ENCODE results near the gene STAG3.

STAG3 gene

GRCh38 chr7:100148559-100149328 lies 29.0 kb upstream of the STAG3 start, which contains the start of gene LAMTOR4:
Gene LAMTOR4, plus strand, starts transcription at chr7:100148918. Its CDS starts 55 bp downstream, at chr7:100148973.
- H3K36me3 Mint-ChIP-seq (ENCODE audit: low read depth), result peaks cover 23% of the 10 kb centered on the region
- H3K4me1 Mint-ChIP-seq (ENCODE audit: low read depth), result peaks cover 43% of the 10 kb centered on the region
- no peaks in the 10 kb centered on the region for H3K27me3 Mint-ChIP-seq

GRCh38 chr7:100152404-100152803 lies 25.3 kb upstream of the STAG3 start:
- H3K4me1 Mint-ChIP-seq (ENCODE audit: low read depth), result peaks cover 69% of the 10 kb centered on the region
- H3K27me3 Mint-ChIP-seq, result no peaks in the 10 kb centered on the region
- H3K9me3 Mint-ChIP-seq, result no peaks in the 10 kb centered on the region
- H3K36me3 Mint-ChIP-seq (ENCODE audit: low read depth), result peaks cover 41% of the 10 kb centered on the region
- H3K4me3 Mint-ChIP-seq, result no peak overlapping the region
- peak overlapping the region; percentile 83 for H3K27ac Mint-ChIP-seq

More at GRCh38 chr7:100148559-100149328, 29.0 kb upstream of the STAG3 start, which contains the start of gene LAMTOR4:
- H3K27ac Mint-ChIP-seq, result peak within 1 kb of the TSS; percentile 96
- H3K4me3 Mint-ChIP-seq, result peak within 1 kb of the TSS; percentile 97
- H3K9me3 Mint-ChIP-seq, result no peaks in the 10 kb centered on the region

- Mint-ChIP-seq H3K4me3 (no peak overlapping the region), H3K27me3 (no peaks in the 10 kb centered on the region), H3K27ac (peak overlapping the region; percentile 29), H3K36me3 (ENCODE audit: low read depth) (peaks cover 44% of the 10 kb centered on the region), H3K9me3 (no peaks in the 10 kb centered on the region), H3K4me1 (ENCODE audit: low read depth) (peaks cover 69% of the 10 kb centered on the region)
These were observed 24.6 kb upstream of the STAG3 start for GRCh38 chr7:100152937-100153666.

GRCh38 chr7:100153708-100154535 lies 23.8 kb upstream of the STAG3 start:
- Mint-ChIP-seq H3K36me3 (ENCODE audit: low read depth) (peaks cover 44% of the 10 kb centered on the region), H3K4me1 (ENCODE audit: low read depth) (peaks cover 64% of the 10 kb centered on the region), H3K9me3 (no peaks in the 10 kb centered on the region), H3K4me3 (no peak overlapping the region), H3K27me3 (no peaks in the 10 kb centered on the region), H3K27ac (peak overlapping the region; percentile 29)

GRCh38 chr7:100154651-100155491 lies 22.8 kb upstream of the STAG3 start:
- H3K9me3 Mint-ChIP-seq, result no peaks in the 10 kb centered on the region
- no peak overlapping the region for H3K4me3 Mint-ChIP-seq
- peaks cover 65% of the 10 kb centered on the region for H3K4me1 Mint-ChIP-seq (ENCODE audit: low read depth)
- peak overlapping the region; percentile 28 for H3K27ac Mint-ChIP-seq
- peaks cover 44% of the 10 kb centered on the region for H3K36me3 Mint-ChIP-seq (ENCODE audit: low read depth)
- no peaks in the 10 kb centered on the region for H3K27me3 Mint-ChIP-seq

- Mint-ChIP-seq H3K4me1 (ENCODE audit: low read depth) (peaks cover 56% of the 10 kb centered on the region), H3K4me3 (peak overlapping the region; percentile 84), H3K9me3 (no peaks in the 10 kb centered on the region), H3K27me3 (no peaks in the 10 kb centered on the region), H3K36me3 (ENCODE audit: low read depth) (peaks cover 38% of the 10 kb centered on the region), H3K27ac (peak overlapping the region; percentile 26)
These were observed 22.0 kb upstream of the STAG3 start for GRCh38 chr7:100155553-100156317.

GRCh38 chr7:100156331-100157068 lies 21.2 kb upstream of the STAG3 start:
- H3K4me3 Mint-ChIP-seq, result peak overlapping the region; percentile 84
- H3K27ac Mint-ChIP-seq, result peak overlapping the region; percentile 73
- peaks cover 53% of the 10 kb centered on the region for H3K4me1 Mint-ChIP-seq (ENCODE audit: low read depth)
- H3K9me3 Mint-ChIP-seq, result no peaks in the 10 kb centered on the region
- H3K27me3 Mint-ChIP-seq, result no peaks in the 10 kb centered on the region
- H3K36me3 Mint-ChIP-seq (ENCODE audit: low read depth), result peaks cover 38% of the 10 kb centered on the region

GRCh38 chr7:100157069-100157333 lies 20.7 kb upstream of the STAG3 start:
- Mint-ChIP-seq H3K4me3 (peak overlapping the region; percentile 84), H3K4me1 (ENCODE audit: low read depth) (peaks cover 48% of the 10 kb centered on the region), H3K36me3 (ENCODE audit: low read depth) (peaks cover 33% of the 10 kb centered on the region), H3K27ac (peak overlapping the region; percentile 73), H3K27me3 (no peaks in the 10 kb centered on the region), H3K9me3 (no peaks in the 10 kb centered on the region)

- peak overlapping the region; percentile 69 for H3K27ac Mint-ChIP-seq
- peaks cover 27% of the 10 kb centered on the region for H3K36me3 Mint-ChIP-seq (ENCODE audit: low read depth)
- H3K4me1 Mint-ChIP-seq (ENCODE audit: low read depth), result peaks cover 44% of the 10 kb centered on the region
- H3K9me3 Mint-ChIP-seq, result no peaks in the 10 kb centered on the region
- peak overlapping the region; percentile 84 for H3K4me3 Mint-ChIP-seq
- no peaks in the 10 kb centered on the region for H3K27me3 Mint-ChIP-seq
These were observed 20.1 kb upstream of the STAG3 start for GRCh38 chr7:100157334-100158228.

GRCh38 chr7:100158229-100159098 lies 19.3 kb upstream of the STAG3 start, which contains the start of gene TRAPPC14:
Gene TRAPPC14, minus strand, starts transcription at chr7:100158723. Its CDS starts 224 bp downstream, at chr7:100158499.
- H3K4me1 Mint-ChIP-seq (ENCODE audit: low read depth), result peaks cover 50% of the 10 kb centered on the region
- H3K4me3 Mint-ChIP-seq, result peak within 1 kb of the TSS; percentile 84
- H3K9me3 Mint-ChIP-seq, result no peaks in the 10 kb centered on the region
- H3K27ac Mint-ChIP-seq, result peak within 1 kb of the TSS; percentile 87
- H3K36me3 Mint-ChIP-seq (ENCODE audit: low read depth), result peaks cover 21% of the 10 kb centered on the region
- no peaks in the 10 kb centered on the region for H3K27me3 Mint-ChIP-seq

GRCh38 chr7:100159099-100159623 lies 18.6 kb upstream of the STAG3 start:
- Mint-ChIP-seq H3K4me1 (ENCODE audit: low read depth) (peaks cover 51% of the 10 kb centered on the region), H3K27ac (peak overlapping the region; percentile 87), H3K4me3 (peak overlapping the region; percentile 83), H3K9me3 (no peaks in the 10 kb centered on the region), H3K36me3 (ENCODE audit: low read depth) (peaks cover 21% of the 10 kb centered on the region), H3K27me3 (no peaks in the 10 kb centered on the region)
